GM23248 (cell line): Measurements from ENCODE around the gene CTNND2. TPM values are rescaled to one million over a fixed set of nuclear protein-coding genes. Genes with fewer than 3 reads are reported as not detected.

ENCODE experiments used
- DNase-seq: peaks from one replicate; pipeline ENCODE4 v3.0.0-alpha.2; 2015
- H2AFZ ChIP-seq: fragments of 200-600 bp; sonication (generic); 2 replicates; pipeline ENCODE4 v1.6.1; 2016; ENCODE audit warnings: antibody characterized with exemption
- H3F3A ChIP-seq: fragments of 200-600 bp; sonication (generic); 2 replicates; pipeline ENCODE4 v1.6.1; 2016; ENCODE audit warnings: mild to moderate bottlenecking, antibody characterized with exemption, mixed run types; ENCODE audit not compliant: insufficient read depth
- H3K27ac ChIP-seq: fragments of 200-600 bp; sonication (generic); 2 replicates; pipeline ENCODE4 v1.5.1; 2016; ENCODE audit warnings: mild to moderate bottlenecking
- H3K27me3 ChIP-seq: fragments of 200-600 bp; sonication (generic); replicated peaks from 2 replicates; pipeline ENCODE4 v1.6.1; 2016; ENCODE audit warnings: mild to moderate bottlenecking; ENCODE audit not compliant: insufficient read depth
- H3K36me3 ChIP-seq: fragments of 200-600 bp; sonication (generic); 2 replicates; pipeline ENCODE4 v1.6.1; 2016; ENCODE audit warnings: low read depth, mild to moderate bottlenecking
- H3K4me1 ChIP-seq: fragments of 200-600 bp; sonication (generic); 2 replicates; pipeline ENCODE4 v1.6.1; 2016; ENCODE audit warnings: mild to moderate bottlenecking; ENCODE audit not compliant: insufficient read depth
- H3K4me2 ChIP-seq: fragments of 200-600 bp; sonication (generic); one replicate; pipeline ENCODE4 v1.6.1; 2016; ENCODE audit warnings: mild to moderate bottlenecking; ENCODE audit not compliant: unreplicated experiment
- H3K4me3 ChIP-seq: fragments of 200-600 bp; sonication (generic); 2 replicates; pipeline ENCODE4 v1.5.1; 2016; ENCODE audit warnings: mild to moderate bottlenecking
- H3K79me2 ChIP-seq: fragments of 200-600 bp; sonication (generic); 2 replicates; pipeline ENCODE4 v1.6.1; 2016; ENCODE audit warnings: mild to moderate bottlenecking; ENCODE audit not compliant: insufficient read depth
- H3K9ac ChIP-seq: fragments of 200-600 bp; sonication (generic); 2 replicates; pipeline ENCODE4 v1.6.1; 2016; ENCODE audit warnings: mild to moderate bottlenecking
- H3K9me2 ChIP-seq: fragments of 200-600 bp; sonication (generic); 2 replicates; pipeline ENCODE4 v1.6.1; 2016; ENCODE audit warnings: mixed run types, mild to moderate bottlenecking, moderate library complexity; ENCODE audit not compliant: insufficient read depth
- H3K9me3 ChIP-seq: fragments of 200-600 bp; sonication (generic); one replicate; pipeline ENCODE4 v1.6.1; 2017; ENCODE audit warnings: low read depth
- H4K20me1 ChIP-seq: fragments of 200-600 bp; sonication (generic); 2 replicates; pipeline ENCODE4 v1.6.0; 2016; ENCODE audit not compliant: insufficient read depth
- EZH2 ChIP-seq: fragments of 200-600 bp; sonication (generic); IDR thresholded peaks from 2 replicates; pipeline ENCODE4 v1.6.1; 2018; ENCODE audit warnings: antibody characterized with exemption, mild to moderate bottlenecking; ENCODE audit not compliant: insufficient read depth, poor library complexity, severe bottlenecking
- EZH2phosphoT487 ChIP-seq: fragments of 200-600 bp; sonication (generic); IDR thresholded peaks from 2 replicates; pipeline ENCODE4 v1.6.1; 2018; ENCODE audit warnings: antibody characterized with exemption, moderate library complexity, mild to moderate bottlenecking, low read depth; ENCODE audit not compliant: insufficient read depth
- WGBS, 2 experiments: methylation state at CpG; one replicate each; pipeline ENCODE4 v1.1.6; 2015 to 2017; ENCODE audit warnings: low lambda C conversion rate in 2 of 2, low coverage in 1 of 2; ENCODE audit errors: missing lambda C conversion rate in 2 of 2; 5-methylcytosine and 5-hydroxymethylcytosine counted together
- in situ Hi-C: fragments of 300-500 bp; cut with MboI; formaldehyde crosslinking; loops from 2 replicates; pipeline ENCODE4 v1.15.0; 2020
- polyA plus RNA-seq: library from polyadenylated mRNA; unstranded; fragments of >200 nt; fragmentation: Nextera tagmentation; extraction: Ambion mirVana; gene quantifications from 2 replicates; pipeline ENCODE4 v1.2.1, GENCODE V29; 2016
- total RNA-seq: library from RNA; depleted of rRNA; stranded (reverse); fragments of >200 nt; shearing (Covaris generic); gene quantifications from 2 replicates; pipeline ENCODE4 v1.2.3, GENCODE V29; 2014

The CTNND2 gene
- total and polyA plus RNA-seq, 2 experiments from 2014 or later: not detected

- no peaks in the 10 kb centered on the region for H3K4me1 ChIP-seq
- H3K27ac ChIP-seq: no peak overlapping the region
- no peaks in the 10 kb centered on the region for H3K79me2 ChIP-seq
- peak; percentile 31 for DNase-seq
- H3K4me3 ChIP-seq: no peak overlapping the region
- H3K9me3 ChIP-seq: no peaks in the 10 kb centered on the region
- no peaks in the 10 kb centered on the region for H3K36me3 ChIP-seq
- H3K9ac ChIP-seq: no peak overlapping the region
- in situ Hi-C loops: no loop called here
- TF ChIP-seq EZH2: no peak
- TF ChIP-seq EZH2phosphoT487: no peak
- H3K4me2 ChIP-seq: no peak overlapping the region
- 5 to 9% methylated on average over 3 of the region's 3 CpGs for WGBS, 2 experiments
- no peaks in the 10 kb centered on the region for H3F3A ChIP-seq
- H2AFZ ChIP-seq: no peak overlapping the region
- H3K9me2 ChIP-seq: no peaks in the 10 kb centered on the region
- H3K27me3 ChIP-seq: no peaks in the 10 kb centered on the region
- H4K20me1 ChIP-seq: no peaks in the 10 kb centered on the region
Observed at GRCh38 chr5:11494340-11494739, 409.9 kb downstream of the CTNND2 start.

GRCh38 chr5:11491404-11492075 lies 412.7 kb downstream of the CTNND2 start:
- Histone ChIP-seq H3K4me3 (no peak overlapping the region), H3K4me1 (no peaks in the 10 kb centered on the region), H3K79me2 (no peaks in the 10 kb centered on the region), H3K4me2 (no peak overlapping the region), H3K9me3 (no peaks in the 10 kb centered on the region), H3K9ac (no peak overlapping the region), H3K27me3 (no peaks in the 10 kb centered on the region), H3K27ac (no peak overlapping the region), H3F3A (no peaks in the 10 kb centered on the region), H3K36me3 (no peaks in the 10 kb centered on the region), H4K20me1 (no peaks in the 10 kb centered on the region), H2AFZ (no peak overlapping the region), H3K9me2 (no peaks in the 10 kb centered on the region)
- DNase-seq: no peak
- in situ Hi-C loops: no loop called here
- WGBS, 2 experiments: 7 to 10% methylated on average over 7 of the region's 7 CpGs
- TF ChIP-seq EZH2: no peak
- no peak for TF ChIP-seq EZH2phosphoT487

- Histone ChIP-seq H3K79me2 (no peaks in the 10 kb centered on the region), H2AFZ (no peak overlapping the region), H3K9ac (no peak overlapping the region), H3K9me2 (no peaks in the 10 kb centered on the region), H3K4me2 (no peak overlapping the region), H3F3A (no peaks in the 10 kb centered on the region), H4K20me1 (no peaks in the 10 kb centered on the region), H3K27ac (no peak overlapping the region), H3K27me3 (no peaks in the 10 kb centered on the region), H3K9me3 (no peaks in the 10 kb centered on the region), H3K4me1 (no peaks in the 10 kb centered on the region), H3K36me3 (no peaks in the 10 kb centered on the region), H3K4me3 (no peak overlapping the region)
- in situ Hi-C loops: no loop called here
- peak; percentile 4 for DNase-seq
- TF ChIP-seq EZH2: no peak
- TF ChIP-seq EZH2phosphoT487: no peak
- 21 to 28% methylated on average over 5 of the region's 5 CpGs for WGBS, 2 experiments
Observed at GRCh38 chr5:11483630-11484029, 420.6 kb downstream of the CTNND2 start.

GRCh38 chr5:11482011-11482410 lies 422.2 kb downstream of the CTNND2 start:
- in situ Hi-C loops: no loop called here
- no peaks in the 10 kb centered on the region for H3F3A ChIP-seq
- peak; percentile 7 for DNase-seq
- no peak overlapping the region for H3K4me2 ChIP-seq
- no peak overlapping the region for H3K27ac ChIP-seq
- H3K9ac ChIP-seq: no peak overlapping the region
- TF ChIP-seq EZH2phosphoT487 (no peak), EZH2 (no peak)
- no peaks in the 10 kb centered on the region for H3K36me3 ChIP-seq
- no peak overlapping the region for H3K4me3 ChIP-seq
- H3K4me1 ChIP-seq: no peaks in the 10 kb centered on the region
- H2AFZ ChIP-seq: no peak overlapping the region
- H3K79me2 ChIP-seq: no peaks in the 10 kb centered on the region
- no peaks in the 10 kb centered on the region for H4K20me1 ChIP-seq
- H3K9me2 ChIP-seq: no peaks in the 10 kb centered on the region
- 11 to 13% methylated on average over 4 of the region's 4 CpGs for WGBS, 2 experiments
- no peaks in the 10 kb centered on the region for H3K27me3 ChIP-seq
- H3K9me3 ChIP-seq: no peaks in the 10 kb centered on the region
